ENCODE results near the gene GTF3C1. TPM values are rescaled to one million over a fixed set of nuclear protein-coding genes. Genes with fewer than 3 reads are reported as not detected.
"Not testable (repeated sequence)": the region's sequence is repeated elsewhere in the genome, so short reads cannot be mapped to it uniquely, and the experiment has no call there.

GTF3C1 gene
- total RNA-seq, 1 experiment from 2014 or later, result 38.1 TPM

- no peak for TF ChIP-seq CTCF (IDR thresholded peaks at IDR 0.05; ENCODE audit: unreplicated experiment)
- POLR2A ChIA-PET, result no interaction called here
- Mint-ChIP-seq H3K4me3 (ENCODE audit: unreplicated experiment) (no peak overlapping the region), H3K36me3 (ENCODE audit: insufficient read depth, unreplicated experiment) (peaks cover 32% of the 10 kb centered on the region), H3K4me1 (ENCODE audit: insufficient read depth, unreplicated experiment) (no peaks in the 10 kb centered on the region), H3K9me3 (ENCODE audit: unreplicated experiment) (no peaks in the 10 kb centered on the region), H3K27ac (ENCODE audit: low read depth, unreplicated experiment) (no peak overlapping the region), H3K27me3 (ENCODE audit: insufficient read depth, unreplicated experiment) (no peaks in the 10 kb centered on the region)
- intact Hi-C loops (cut with micrococcal nuclease), result no loop called here
- CTCF ChIA-PET, result interaction anchor here (0.6 to 3.4 kb wide), 6 partner anchors 55 to 1877 kb away, joined by 3 to 17 read pairs (median 5); no protein-coding TSS in a partner anchor
- no TSS peak for BruUV-seq (replicated peaks)
- no peak for DNase-seq (ENCODE audit: unreplicated experiment)
Measured at GRCh38 chr16:27460213-27460612, 89.5 kb downstream of the GTF3C1 start.

- no TSS peak for BruUV-seq (replicated peaks)
- ChIA-PET CTCF (interaction anchor here (0.6 to 3.4 kb wide), 6 partner anchors 57 to 352 kb away, joined by 3 to 17 read pairs (median 6); partner anchors contain the start of gene IL21R), POLR2A (no interaction called here)
- Mint-ChIP-seq H3K9me3 (ENCODE audit: unreplicated experiment) (no peaks in the 10 kb centered on the region), H3K27me3 (ENCODE audit: insufficient read depth, unreplicated experiment) (no peaks in the 10 kb centered on the region), H3K4me3 (ENCODE audit: unreplicated experiment) (no peak overlapping the region), H3K36me3 (ENCODE audit: insufficient read depth, unreplicated experiment) (peaks cover 26% of the 10 kb centered on the region), H3K27ac (ENCODE audit: low read depth, unreplicated experiment) (no peak overlapping the region), H3K4me1 (ENCODE audit: insufficient read depth, unreplicated experiment) (no peaks in the 10 kb centered on the region)
- intact Hi-C loops (cut with micrococcal nuclease), result no loop called here
- no peak for TF ChIP-seq CTCF (IDR thresholded peaks at IDR 0.05; ENCODE audit: unreplicated experiment)
- DNase-seq (ENCODE audit: unreplicated experiment), result no peak
Measured at GRCh38 chr16:27458987-27459688, 90.6 kb downstream of the GTF3C1 start.

- peaks cover 17% of the 10 kb centered on the region for H3K36me3 Mint-ChIP-seq (ENCODE audit: insufficient read depth, unreplicated experiment)
- no peak overlapping the region for H3K4me3 Mint-ChIP-seq (ENCODE audit: unreplicated experiment)
- BruUV-seq (replicated peaks), result no TSS peak
Measured at GRCh38 chr16:27458258-27458657, 91.5 kb downstream of the GTF3C1 start.

GRCh38 chr16:27457605-27457900, 92.2 kb downstream of the GTF3C1 start:
- intact Hi-C loops (cut with micrococcal nuclease), result loop anchor here (1.0 kb wide), 2 partner anchors 222 to 302 kb away; no protein-coding TSS in a partner anchor
- H3K4me3 Mint-ChIP-seq (ENCODE audit: unreplicated experiment); POLR2A ChIA-PET; H3K27me3 Mint-ChIP-seq (ENCODE audit: insufficient read depth, unreplicated experiment); BruUV-seq (replicated peaks); H3K9me3 Mint-ChIP-seq (ENCODE audit: unreplicated experiment); H3K27ac Mint-ChIP-seq (ENCODE audit: low read depth, unreplicated experiment); DNase-seq (ENCODE audit: unreplicated experiment); H3K4me1 Mint-ChIP-seq (ENCODE audit: insufficient read depth, unreplicated experiment): not testable (repeated sequence)
- H3K36me3 Mint-ChIP-seq (ENCODE audit: insufficient read depth, unreplicated experiment), result peaks cover 11% of the 10 kb centered on the region
- CTCF ChIA-PET, result interaction anchor here (0.7 to 3.4 kb wide), 7 partner anchors 43 to 305 kb away, joined by 4 to 17 read pairs (median 6); no protein-coding TSS in a partner anchor

More at GRCh38 chr16:27458258-27458657, 91.5 kb downstream of the GTF3C1 start:
- CTCF ChIA-PET, result interaction anchor here (0.6 to 3.4 kb wide), 10 partner anchors 42 to 351 kb away, joined by 3 to 17 read pairs (median 6); partner anchors contain the start of gene IL21R
- no peaks in the 10 kb centered on the region for H3K27me3 Mint-ChIP-seq (ENCODE audit: insufficient read depth, unreplicated experiment)
- H3K9me3 Mint-ChIP-seq (ENCODE audit: unreplicated experiment), result no peaks in the 10 kb centered on the region
- H3K27ac Mint-ChIP-seq (ENCODE audit: low read depth, unreplicated experiment), result no peak overlapping the region
- TF ChIP-seq CTCF (IDR thresholded peaks at IDR 0.05; ENCODE audit: unreplicated experiment), result no peak
- intact Hi-C loops (cut with micrococcal nuclease), result no loop called here
- H3K4me1 Mint-ChIP-seq (ENCODE audit: insufficient read depth, unreplicated experiment), result no peaks in the 10 kb centered on the region
- DNase-seq (ENCODE audit: unreplicated experiment), result no peak
- POLR2A ChIA-PET, result no interaction called here

Measured in MCF 10A (cell line).